Myocyte (in vitro differentiated cells): ENCODE data around the gene ESPNL. TPM values are rescaled to one million over a fixed set of nuclear protein-coding genes. Genes with fewer than 3 reads are reported as not detected.
"Not testable (repeated sequence)": the region's sequence is repeated elsewhere in the genome, so short reads cannot be mapped to it uniquely, and the experiment has no call there.

Experiments used
- DNase-seq: peaks from one replicate; pipeline ENCODE4 v3.0.0-alpha.2; 2012; ENCODE audit warnings: low read depth
- total RNA-seq: library from RNA; depleted of rRNA; stranded (reverse); fragments of >200 nt; gene quantifications from 2 replicates; pipeline ENCODE4 v1.2.3, GENCODE V29; 2014

The ESPNL gene
- total RNA-seq, 1 donor from 2014 or later = 7.4 TPM

GRCh38 chr2:238114851-238115660 lies 14.9 kb downstream of the ESPNL start:
- no peak for DNase-seq

- not testable (repeated sequence) for DNase-seq
Measured at GRCh38 chr2:238115709-238116108, 15.6 kb downstream of the ESPNL start.

- DNase-seq = no peak
Measured at GRCh38 chr2:238116298-238117198, 16.4 kb downstream of the ESPNL start.

GRCh38 chr2:238117199-238118154 lies 17.3 kb downstream of the ESPNL start:
- peak; percentile 77 for DNase-seq

GRCh38 chr2:238119756-238120462 lies 19.8 kb downstream of the ESPNL start:
- no peak for DNase-seq

- DNase-seq = no peak
Measured at GRCh38 chr2:238120463-238121298, 20.5 kb downstream of the ESPNL start.

- DNase-seq = no peak
Measured at GRCh38 chr2:238121511-238122286, 21.6 kb downstream of the ESPNL start.

- DNase-seq = no peak
Measured at GRCh38 chr2:238122287-238123217, 22.4 kb downstream of the ESPNL start.

- DNase-seq = no peak
Measured at GRCh38 chr2:238123218-238123971, 23.3 kb downstream of the ESPNL start.

- DNase-seq = no peak
Measured at GRCh38 chr2:238123991-238124470, 23.9 kb downstream of the ESPNL start.

GRCh38 chr2:238124488-238125126 lies 24.5 kb downstream of the ESPNL start:
- no peak for DNase-seq

- DNase-seq = no peak
Measured at GRCh38 chr2:238125127-238125885, 25.2 kb downstream of the ESPNL start.

- no peak for DNase-seq
Measured at GRCh38 chr2:238126338-238126737, 26.2 kb downstream of the ESPNL start.

- DNase-seq = no peak
Measured at GRCh38 chr2:238126775-238127164, 26.6 kb downstream of the ESPNL start.
